HepG2 (cell line): ENCODE data around the gene PANK3. TPM values are rescaled to one million over a fixed set of nuclear protein-coding genes. Genes with fewer than 3 reads are reported as not detected.

ENCODE experiments used
- ATF7-NPFF ChIP-seq: sonication (generic); formaldehyde crosslinking; IDR thresholded peaks from 2 replicates; pipeline ENCODE4 v1.8.1; 2023; ENCODE audit warnings: mild to moderate bottlenecking, low read depth, missing genetic modification reagents, moderate library complexity
- CEBPB ChIP-seq: IDR thresholded peaks from 2 replicates; pipeline ENCODE4 v1.6.1; 2011; ENCODE audit warnings: low read depth, low read length, improper control_type of control experiment, borderline replicate concordance
- HNF4A ChIP-seq: sonication (generic); formaldehyde crosslinking; IDR thresholded peaks from 2 replicates; pipeline ENCODE4 v1.4.0; 2020; ENCODE audit warnings: missing genetic modification reagents
- JUND ChIP-seq: sonication (generic); formaldehyde crosslinking; IDR thresholded peaks from 2 replicates; pipeline ENCODE4 v1.8.0; 2022; ENCODE audit warnings: mild to moderate bottlenecking, missing genetic modification reagents
- MAF1 ChIP-seq: sonication (generic); formaldehyde crosslinking; IDR thresholded peaks from 2 replicates; pipeline ENCODE4 v1.5.0; 2020; ENCODE audit warnings: missing genetic modification reagents, borderline replicate concordance
- MLLT10 ChIP-seq: sonication (generic); formaldehyde crosslinking; IDR thresholded peaks from 2 replicates; pipeline ENCODE4 v1.4.0; 2020; ENCODE audit warnings: missing genetic modification reagents
- NFYC ChIP-seq: IDR thresholded peaks from 2 replicates; pipeline ENCODE4 v1.6.1; 2016; ENCODE audit warnings: missing genetic modification reagents, missing compliant biosample characterization
- NR3C1 ChIP-seq: sonication (generic); formaldehyde crosslinking; IDR thresholded peaks from 2 replicates; pipeline ENCODE4 v1.4.0; 2020; ENCODE audit warnings: missing genetic modification reagents
- PHF5A ChIP-seq: IDR thresholded peaks from one replicate; pipeline ENCODE4 v1.6.1; 2018; ENCODE audit warnings: low read depth, missing genetic modification reagents; ENCODE audit not compliant: unreplicated experiment
- PLSCR1 ChIP-seq: sonication (generic); formaldehyde crosslinking; IDR thresholded peaks from 2 replicates; pipeline ENCODE4 v1.5.0; 2020; ENCODE audit warnings: missing genetic modification reagents, mild to moderate bottlenecking, borderline replicate concordance
- SAFB2 ChIP-seq: sonication (generic); formaldehyde crosslinking; IDR thresholded peaks from 2 replicates; pipeline ENCODE4 v1.5.1; 2020; ENCODE audit warnings: missing genetic modification reagents, low read depth, mild to moderate bottlenecking, borderline replicate concordance
- TAF15 ChIP-seq: fragments of 200-400 bp; formaldehyde crosslinking; IDR thresholded peaks from one replicate; pipeline ENCODE4 v1.6.1; 2018; ENCODE audit warnings: mild to moderate bottlenecking, low read depth, low read length; ENCODE audit not compliant: poor library complexity, severe bottlenecking
- TOPORS ChIP-seq: sonication (generic); formaldehyde crosslinking; IDR thresholded peaks from 2 replicates; pipeline ENCODE4 v1.8.0; 2023; ENCODE audit warnings: mild to moderate bottlenecking, missing genetic modification reagents
- TSC22D2 ChIP-seq: sonication (generic); formaldehyde crosslinking; IDR thresholded peaks from 2 replicates; pipeline ENCODE4 v1.5.1; 2020; ENCODE audit warnings: missing genetic modification reagents, mild to moderate bottlenecking, borderline replicate concordance
- YEATS2 ChIP-seq: sonication (generic); formaldehyde crosslinking; IDR thresholded peaks from 2 replicates; pipeline ENCODE4 v1.4.0; 2020; ENCODE audit warnings: missing genetic modification reagents, borderline replicate concordance
- ZBTB2 ChIP-seq: sonication (generic); formaldehyde crosslinking; IDR thresholded peaks from 2 replicates; pipeline ENCODE4 v1.8.0; 2022; ENCODE audit warnings: low read depth, missing genetic modification reagents
- ZFP62 ChIP-seq: sonication (generic); formaldehyde crosslinking; IDR thresholded peaks from 2 replicates; pipeline ENCODE4 v1.4.0; 2020; ENCODE audit warnings: missing genetic modification reagents
- ZMAT5 ChIP-seq: sonication (generic); formaldehyde crosslinking; IDR thresholded peaks from 2 replicates; pipeline ENCODE4 v1.5.0; 2020; ENCODE audit warnings: mild to moderate bottlenecking, low read depth, missing genetic modification reagents, borderline replicate concordance
- ZNF143 ChIP-seq: sonication (generic); formaldehyde crosslinking; IDR thresholded peaks from 2 replicates; pipeline ENCODE4 v1.4.0; 2020; ENCODE audit warnings: missing genetic modification reagents
- ZNF260 ChIP-seq: sonication (generic); formaldehyde crosslinking; IDR thresholded peaks from 2 replicates; pipeline ENCODE4 v1.4.0; 2020; ENCODE audit warnings: missing genetic modification reagents, low read depth, mild to moderate bottlenecking, borderline replicate concordance
- ZNF460 ChIP-seq: sonication (generic); formaldehyde crosslinking; IDR thresholded peaks from 2 replicates; pipeline ENCODE4 v1.5.1; 2020; ENCODE audit warnings: missing genetic modification reagents, mild to moderate bottlenecking, borderline replicate concordance
- ZNF468 ChIP-seq: sonication (generic); formaldehyde crosslinking; IDR thresholded peaks from 2 replicates; pipeline ENCODE4 v1.8.0; 2022; ENCODE audit warnings: mild to moderate bottlenecking, moderate library complexity, missing genetic modification reagents
- ZNF570 ChIP-seq: sonication (generic); formaldehyde crosslinking; IDR thresholded peaks from 2 replicates; pipeline ENCODE4 v1.4.0; 2020; ENCODE audit warnings: mild to moderate bottlenecking, missing genetic modification reagents, borderline replicate concordance
- ZNF614 ChIP-seq: IDR thresholded peaks from 2 replicates; pipeline ENCODE4 v1.6.1; 2018; ENCODE audit warnings: missing biosample characterization, missing genetic modification reagents, inconsistent platforms, borderline replicate concordance
- ZNF770 ChIP-seq: sonication (generic); formaldehyde crosslinking; IDR thresholded peaks from 2 replicates; pipeline ENCODE4 v1.5.0; 2020; ENCODE audit warnings: mild to moderate bottlenecking, missing genetic modification reagents
- ZNF816 ChIP-seq: sonication (generic); formaldehyde crosslinking; IDR thresholded peaks from 2 replicates; pipeline ENCODE4 v1.8.0; 2022; ENCODE audit warnings: missing genetic modification reagents, mild to moderate bottlenecking, borderline replicate concordance
- polyA plus RNA-seq, 8 experiments: library from polyadenylated mRNA; depleted of rRNA in 3 of 8; stranded (reverse) in 7 of 8; unstranded in 1 of 8; fragments of >200 nt; fragmentation: Illumina TruSeq in 4 of 8; extraction: Trizol in 4 of 8; gene quantifications; 2 replicates each; pipeline versions ENCODE4 v1.2.1 to v1.2.3, GENCODE V29; 2011 to 2016; ENCODE audit warnings: low read depth in 4 of 8, missing spikeins in 1 of 8, mixed read lengths in 1 of 8; ENCODE audit not compliant: insufficient read depth in 1 of 8
- total RNA-seq, 5 experiments: library from RNA; depleted of rRNA; stranded (reverse); fragments of >200 nt; fragmentation: Illumina TruSeq; extraction: Trizol; gene quantifications; 2 replicates each; pipeline ENCODE4 v1.2.3, GENCODE V29; 2016; ENCODE audit warnings: low read depth in 1 of 5

The PANK3 gene
- total and polyA plus RNA-seq, 2 of the 13 experiments (the other 11 are each of a cell fraction or from before 2014, with no cell fraction given) = 26.9 to 69.5 TPM

GRCh38 chr5:168579488-168580226 is 489 bp upstream of the PANK3 start (continued):
- TF ChIP-seq YEATS2 (CRISPR knock-in tag) (peak; percentile 52; the same call in 1 of the 2 replicates), HNF4A (no peak), PHF5A (CRISPR knock-in tag) (no peak), JUND (CRISPR knock-in tag) (no peak), ATF7-NPFF (CRISPR knock-in tag) (0 out of 2 replicates have a peak, but pooled peaks have one; percentile 29), ZNF770 (no peak), ZNF460 (CRISPR knock-in tag) (no peak), MLLT10 (CRISPR knock-in tag) (no peak), CEBPB (no peak), SAFB2 (no peak; the same call in 1 of the 2 replicates), NR3C1 (CRISPR knock-in tag) (no peak), TAF15 (no peak), ZNF468 (CRISPR knock-in tag) (no peak), ZNF614 (CRISPR knock-in tag) (no peak), ZNF570 (CRISPR knock-in tag) (no peak), ZNF816 (CRISPR knock-in tag) (no peak; the same call in 1 of the 2 replicates), ZMAT5 (no peak), MAF1 (CRISPR knock-in tag) (peak; percentile 13; the same call in 1 of the 2 replicates), NFYC (peak; percentile 87), ZNF260 (CRISPR knock-in tag) (no peak), ZFP62 (CRISPR knock-in tag) (0 out of 2 replicates have a peak, but pooled peaks have one; percentile 6), TSC22D2 (CRISPR knock-in tag) (no peak), PLSCR1 (CRISPR knock-in tag) (no peak), TOPORS (CRISPR knock-in tag) (peak; percentile 55; the same call in 1 of the 2 replicates), ZBTB2 (peak; percentile 99), ZNF143 (peak; percentile 95)
